HG03432 (cell line): ENCODE results near the gene RNF207.
A peak's percentile ranks its signal among the peaks of the same experiment; 100 is the strongest.

Source experiments
- ATAC-seq: cut with Tn5 transposase; IDR thresholded peaks from one replicate; pipeline ENCODE4 v1.9.1; 2021; ENCODE audit warnings: mild to moderate bottlenecking, moderate library complexity; ENCODE audit not compliant: unreplicated experiment

The RNF207 gene

DNA sequence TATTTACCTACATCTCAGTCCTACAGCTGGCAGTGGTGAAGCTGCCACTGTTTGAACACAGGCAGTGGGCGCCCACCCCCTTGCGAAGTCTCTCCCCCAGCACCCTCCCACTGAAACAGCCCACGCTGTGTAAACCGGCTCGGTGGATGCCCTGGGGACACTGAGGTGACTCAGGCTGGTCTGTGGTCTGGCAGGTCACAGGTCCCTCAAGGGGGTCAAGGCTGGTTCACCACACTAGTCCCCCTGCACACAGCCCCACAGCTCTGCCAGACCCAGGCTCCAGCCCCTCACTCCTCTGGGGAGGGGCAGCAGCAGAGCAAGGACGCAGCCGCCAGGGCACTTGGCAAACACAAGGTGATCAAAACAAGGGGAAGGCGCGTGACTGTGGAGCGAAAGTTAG, 33.4 kb upstream of the RNF207 start:
- ATAC-seq: no peak

DNA sequence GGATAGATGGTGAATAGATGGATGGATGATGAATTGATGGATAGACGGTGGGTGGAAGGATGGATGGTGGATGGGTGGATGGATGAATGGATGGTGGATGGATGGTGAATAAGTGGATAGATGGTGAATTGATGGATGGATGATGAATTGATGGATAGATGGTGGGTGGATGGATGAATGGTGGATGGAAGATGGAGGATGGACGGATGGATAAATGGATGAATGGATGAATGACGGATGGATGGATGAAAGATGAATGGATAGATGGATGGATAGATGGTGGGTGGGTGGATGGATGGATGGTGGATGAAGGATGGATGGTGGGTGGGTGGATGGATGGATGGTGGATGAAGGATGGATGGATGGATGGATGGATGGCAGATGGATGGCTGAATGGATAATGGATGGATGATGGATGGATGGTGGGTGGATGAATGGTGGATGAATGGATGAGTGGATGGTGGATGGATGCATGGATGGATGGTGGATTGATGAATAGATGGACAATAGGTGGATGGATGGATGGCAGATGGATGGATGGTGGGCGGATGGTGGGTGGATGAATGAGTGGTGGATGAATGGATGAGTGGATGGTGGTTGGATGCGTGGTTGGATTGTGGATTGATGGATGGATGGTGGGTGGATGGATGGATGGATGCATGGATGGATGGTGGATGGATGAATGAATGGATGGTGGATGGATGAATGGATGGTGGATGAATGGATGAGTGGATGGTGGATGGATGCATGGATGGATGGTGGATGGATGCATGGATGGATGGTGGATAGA, 31.1 kb upstream of the RNF207 start:
- ATAC-seq: no peak

DNA sequence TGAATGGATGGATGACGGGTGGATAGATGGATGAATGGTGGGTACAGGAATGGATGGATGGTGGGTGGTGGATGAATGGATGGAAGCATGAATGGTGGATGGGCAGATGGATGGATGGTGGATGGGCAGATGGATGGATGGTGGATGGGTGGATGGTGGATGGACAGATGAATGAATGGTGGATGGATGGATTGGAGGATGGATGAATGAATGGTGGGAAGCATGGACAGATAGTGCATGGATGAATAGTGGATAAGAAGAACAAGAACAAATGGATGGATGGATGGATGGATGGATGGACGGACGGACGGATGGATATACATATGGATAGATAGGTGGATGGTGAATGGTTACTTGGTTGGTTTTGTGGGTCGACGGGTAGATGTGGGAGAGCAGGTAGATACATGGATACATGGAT, 30.5 kb upstream of the RNF207 start:
- no peak for ATAC-seq

DNA sequence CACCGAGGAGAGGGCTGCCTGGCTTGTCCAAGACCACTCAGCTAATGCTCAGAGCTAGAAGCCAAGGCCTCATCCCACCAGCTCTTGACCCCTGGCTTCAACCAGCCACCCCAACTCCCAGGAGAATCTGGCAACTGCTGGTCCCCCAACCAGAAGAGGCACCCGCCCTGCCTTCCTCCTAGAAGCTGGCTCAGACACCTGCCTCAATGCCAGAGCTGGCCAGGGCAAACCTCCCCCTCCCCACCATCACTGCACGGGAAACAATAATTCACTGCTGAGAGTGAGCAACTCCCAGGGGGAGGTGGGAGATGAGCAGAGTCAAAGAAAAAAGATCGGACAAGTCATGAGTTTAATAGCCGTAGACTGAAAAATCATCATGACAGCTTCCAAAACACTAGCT, 29.1 kb upstream of the RNF207 start:
- ATAC-seq: no peak

GRCh38 chr1:6177681-6178380, 28.1 kb upstream of the RNF207 start:
- ATAC-seq: no peak

GRCh38 chr1:6178751-6179563, 27.0 kb upstream of the RNF207 start:
- ATAC-seq: no peak

GRCh38 chr1:6179564-6180175, 26.2 kb upstream of the RNF207 start:
- no peak for ATAC-seq

- no peak for ATAC-seq
Measured at GRCh38 chr1:6180268-6180706, 25.6 kb upstream of the RNF207 start, which contains the start of gene CHD5. CHD5 (minus strand) TSS chr1:6180321; CDS start chr1:6180023, 298 bp downstream.

GRCh38 chr1:6180707-6181311, 25.1 kb upstream of the RNF207 start:
- no peak for ATAC-seq

GRCh38 chr1:6181347-6181770, 24.6 kb upstream of the RNF207 start:
- no peak for ATAC-seq

DNA sequence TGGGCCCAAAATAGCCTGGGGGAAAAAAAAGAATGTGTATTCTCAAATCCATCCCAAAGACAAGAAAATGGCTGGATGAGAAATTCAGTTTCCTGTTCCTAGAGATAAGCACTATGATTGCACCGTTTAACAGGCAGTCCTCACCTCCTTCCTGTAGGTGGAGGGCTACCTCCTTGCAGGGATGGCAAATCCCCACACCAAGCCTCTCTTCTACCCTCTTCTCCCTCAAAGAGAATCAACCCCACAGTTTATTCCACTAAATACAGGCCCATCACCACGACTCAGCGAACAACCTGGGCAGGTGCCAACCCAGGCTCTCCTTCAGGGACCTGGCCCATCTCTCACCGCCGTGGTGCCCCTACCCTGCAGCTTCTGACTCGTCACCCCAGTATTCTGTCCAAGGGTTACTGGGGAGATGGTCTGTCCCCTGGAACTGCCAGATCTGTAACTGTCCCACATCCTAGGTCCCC, 22.4 kb upstream of the RNF207 start:
- no peak for ATAC-seq

DNA sequence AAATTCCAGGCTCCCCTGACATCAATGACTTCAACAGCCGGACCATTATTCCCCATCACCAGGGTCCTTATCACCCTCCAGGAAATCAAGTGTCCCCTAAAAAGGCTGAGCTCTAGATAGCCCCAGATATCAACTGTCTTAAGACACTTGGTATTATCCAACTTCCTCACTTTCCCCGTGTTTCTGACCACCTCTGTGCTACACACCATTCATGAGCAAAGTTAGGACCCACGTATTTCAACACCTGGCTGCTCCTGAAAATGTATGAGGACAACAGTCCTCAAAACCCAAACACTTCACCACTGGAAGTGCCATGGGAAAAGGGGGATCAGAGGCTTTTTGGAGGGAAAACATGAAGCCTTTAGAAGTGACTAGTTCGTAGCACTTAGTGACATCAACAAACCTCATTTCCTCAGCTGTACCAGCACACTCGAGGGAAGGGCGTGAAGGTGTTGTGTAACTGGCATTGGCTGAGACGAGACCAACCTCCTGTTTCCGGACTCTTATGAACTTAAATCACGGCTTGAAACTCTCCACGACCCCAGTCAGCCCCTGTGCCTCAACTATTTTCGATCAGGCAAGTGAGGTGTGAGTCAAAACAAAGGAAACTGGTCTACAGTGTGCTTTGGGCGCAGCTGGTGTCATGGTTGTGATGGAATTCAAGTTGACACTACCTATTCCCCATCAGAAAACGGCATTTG, 21.7 kb upstream of the RNF207 start:
- no peak for ATAC-seq

DNA sequence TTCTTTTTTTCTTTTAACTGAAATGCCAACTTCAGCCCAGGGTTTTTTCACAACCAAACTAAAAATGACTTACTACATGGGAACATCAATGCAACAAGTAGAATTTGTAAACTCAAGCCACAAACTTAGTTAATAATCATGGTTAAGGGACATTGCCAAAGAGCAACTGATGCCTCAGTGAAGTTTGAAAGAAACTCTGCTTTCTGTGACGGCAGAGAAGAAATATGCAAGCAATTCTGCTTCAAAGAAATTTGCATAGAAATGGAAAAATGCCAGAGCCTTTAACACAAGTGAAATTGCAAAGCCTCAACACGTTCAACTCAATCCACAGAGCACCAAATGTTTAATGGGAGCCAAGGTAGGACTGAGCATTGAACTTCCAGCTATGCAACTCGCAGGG, 20.8 kb upstream of the RNF207 start:
- ATAC-seq: no peak

DNA sequence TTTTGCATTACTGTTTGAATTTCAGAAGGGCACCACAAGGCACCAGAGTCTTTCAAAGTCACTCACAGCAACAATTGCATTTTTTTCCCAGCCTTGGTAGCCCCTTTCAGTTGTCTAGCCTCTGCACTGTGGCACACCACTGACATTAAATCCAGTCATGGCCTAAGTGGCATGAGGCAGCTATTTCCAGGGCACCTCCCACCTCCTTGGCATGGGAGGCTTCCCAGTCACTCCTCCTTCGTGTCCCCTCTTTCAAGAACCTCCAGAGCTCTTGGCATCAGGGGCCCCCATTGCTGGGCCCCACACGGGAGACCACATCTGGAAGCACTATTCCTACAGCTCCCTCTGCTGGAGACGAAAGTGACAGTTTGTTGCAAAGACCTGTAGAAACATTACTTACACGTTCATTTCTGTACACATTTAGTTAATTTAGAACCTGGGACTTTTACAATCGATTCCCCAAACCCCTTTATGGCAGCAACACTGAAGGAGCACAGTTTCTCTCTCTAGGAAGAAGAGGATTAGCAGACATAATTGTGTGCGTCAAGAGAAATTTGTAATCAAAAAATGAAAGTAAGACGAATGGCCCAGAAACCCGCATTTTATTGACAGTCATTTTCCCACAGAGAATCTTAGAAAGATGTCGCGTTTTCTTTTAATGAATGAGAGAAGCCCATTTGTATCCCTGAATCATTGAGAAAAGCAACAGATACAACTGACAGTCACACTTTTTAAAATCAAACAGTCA, 20.1 kb upstream of the RNF207 start:
- ATAC-seq: no peak

GRCh38 chr1:6188466-6188865, 17.5 kb upstream of the RNF207 start:
- ATAC-seq: no peak

DNA sequence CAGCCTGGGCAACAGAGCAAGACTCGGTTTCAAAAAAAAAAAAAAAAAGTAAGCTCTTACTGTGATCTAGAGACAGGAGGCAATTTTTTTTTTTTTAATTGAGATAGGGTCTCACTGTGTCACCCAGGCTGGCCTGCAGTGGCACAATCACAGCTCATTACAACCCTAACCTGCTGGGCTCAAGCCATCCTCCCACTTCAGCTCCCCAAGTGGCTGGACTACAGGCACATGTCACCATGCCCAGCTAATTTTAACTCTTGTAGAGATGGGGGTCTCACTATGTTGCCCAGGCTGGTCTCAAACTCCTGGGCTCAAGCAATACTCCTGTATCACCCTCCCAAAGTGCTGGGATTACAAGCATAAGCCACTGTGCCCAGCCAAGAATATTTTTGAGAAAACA, 14.0 kb upstream of the RNF207 start:
- ATAC-seq: no peak

GRCh38 chr1:6197746-6198427, 8.0 kb upstream of the RNF207 start:
- ATAC-seq: no peak

DNA sequence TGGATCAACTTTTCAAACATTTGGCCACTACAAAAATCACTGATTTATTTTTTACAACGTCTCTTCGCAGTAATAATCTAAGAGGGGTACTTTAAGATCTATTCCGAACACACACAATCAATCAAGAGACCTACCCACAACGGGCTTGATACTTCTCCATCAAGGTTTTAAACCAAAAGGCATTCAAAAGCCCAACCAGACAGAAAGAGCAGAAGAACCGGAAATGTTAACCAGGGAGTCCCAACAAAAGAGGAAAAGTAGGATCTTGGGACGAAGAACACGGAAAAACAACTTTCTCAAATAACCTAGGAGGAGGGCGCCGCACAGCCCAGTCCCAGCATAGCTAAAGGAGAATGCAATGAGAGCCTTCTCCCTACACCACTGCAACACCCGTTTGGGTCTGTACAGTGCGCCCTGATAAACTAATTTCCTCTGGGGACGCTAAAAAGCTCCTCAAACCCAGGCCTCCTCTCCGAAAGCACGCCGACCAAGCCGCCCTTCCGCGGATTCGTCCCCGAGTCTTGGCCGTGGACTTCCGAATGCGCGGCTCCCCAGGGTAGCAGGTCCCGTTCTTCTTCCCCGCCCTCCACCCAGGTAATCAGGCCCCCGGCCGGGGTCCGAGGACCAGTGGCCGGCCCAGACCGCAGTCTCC, 7.1 kb upstream of the RNF207 start:
- ATAC-seq: peak; percentile 27
